Endothelial cell of coronary artery (primary cell): ENCODE measurements around the gene USP8. TPM values are rescaled to one million over a fixed set of nuclear protein-coding genes. Genes with fewer than 3 reads are reported as not detected.

ENCODE experiments used
- total RNA-seq: library from RNA; depleted of rRNA; stranded (reverse); fragments of >200 nt; gene quantifications from 2 replicates; pipeline ENCODE4 v1.2.3, GENCODE V29; 2014

Gene USP8
- 35.1 and 39.7 TPM in 2 replicates for total RNA-seq

DNA sequence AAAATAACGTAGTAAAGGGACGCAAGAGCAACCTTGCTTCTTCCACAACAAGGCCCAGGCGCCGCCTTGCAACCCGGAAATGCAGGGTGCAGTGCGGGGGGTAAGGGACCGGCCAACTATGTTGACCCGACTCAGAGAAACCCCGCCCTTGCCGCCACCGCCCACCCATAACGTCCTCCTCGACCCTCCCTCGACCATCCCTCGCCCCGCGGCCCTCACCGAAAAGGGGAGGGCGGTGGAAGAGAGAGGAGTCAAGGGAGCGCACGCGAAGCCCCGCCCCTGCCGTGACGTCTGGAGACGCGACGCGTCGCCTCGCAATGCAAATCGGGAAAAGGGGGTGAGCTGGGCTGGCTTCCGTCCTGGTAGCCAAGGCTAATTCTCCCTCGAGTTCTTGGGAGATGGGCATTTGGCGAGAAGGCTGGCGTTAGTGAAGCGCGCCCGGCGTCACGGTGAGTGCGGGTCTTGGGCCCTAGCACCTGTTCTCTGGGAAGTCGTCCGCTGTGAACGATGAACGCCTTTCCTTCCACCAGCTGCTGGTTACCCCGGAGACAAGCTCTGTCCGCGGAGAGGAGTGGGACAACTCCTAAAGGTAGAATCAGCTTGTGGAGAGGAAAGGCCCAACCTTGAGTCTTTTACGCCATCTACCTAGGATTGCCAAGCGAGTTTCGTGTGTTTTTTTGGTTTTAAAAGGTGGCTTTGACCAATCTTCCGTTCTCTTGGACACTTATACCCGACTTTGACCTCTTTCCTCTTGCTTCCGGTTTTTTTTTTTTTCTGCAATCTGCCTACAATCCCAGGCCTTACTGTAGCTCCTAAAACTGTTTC, at the start of gene USP8:
Gene USP8, plus strand, starts transcription at position 340 of the 825 bp plus-strand sequence. CDS start 14,669 bp downstream, outside the sequence.

DNA sequence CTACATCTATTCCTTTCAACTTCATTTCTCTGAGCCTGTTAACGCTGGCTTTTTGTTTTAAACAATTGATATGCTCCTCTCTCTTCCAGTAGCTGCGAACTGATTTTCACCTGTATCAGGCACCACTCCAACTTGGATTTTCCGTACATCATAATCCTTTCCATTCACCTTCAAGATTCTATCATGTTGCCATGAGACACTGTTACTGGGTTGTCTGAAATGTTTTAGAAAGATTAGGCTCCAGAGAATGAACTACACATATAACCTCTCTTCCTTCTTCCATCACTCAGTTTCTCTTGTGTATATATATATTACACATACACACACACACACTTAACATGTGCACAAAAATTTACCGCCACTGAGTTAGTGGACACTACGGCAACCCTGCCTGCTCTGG, 122.4 kb downstream of the USP8 start, which contains the start of gene USP50:
Gene USP50, minus strand, starts transcription at position 101 of the 400 bp plus-strand sequence. CDS start 141 bp downstream, outside the sequence.

Other genes with a start within 250 kb of the USP8 start
- gene SLC27A2, start 242.2 kb upstream of the USP8 start, total RNA-seq, result not detected in 2 replicates
- gene HDC, start 158.7 kb upstream of the USP8 start, total RNA-seq, result not detected in 2 replicates
- gene GABPB1, start 69.2 kb upstream of the USP8 start, total RNA-seq, result 66.9 and 97.1 TPM in 2 replicates
- gene USP50, start 122.3 kb downstream of the USP8 start, total RNA-seq, result 0.09 TPM in 1 of 2 replicates, not detected in the other